GM12878 (cell line): ENCODE measurements around the gene RYR2. TPM values are rescaled to one million over a fixed set of nuclear protein-coding genes. Genes with fewer than 3 reads are reported as not detected.

ENCODE experiments used
- ATAC-seq: fragments of 200-7000 bp; cut with Tn5 transposase; 3 replicates; pipeline ENCODE4 v1.9.1; 2020; ENCODE audit warnings: mild to moderate bottlenecking, moderate library complexity
- BruUV-seq: library from RNA; stranded (reverse); fragments of 400-500 nt; replicated peaks from 2 replicates; lab custom pipeline; 2021; lab: Mats Ljungman, UMichigan
- CTCF ChIA-PET: fragments of 300-600 bp; sonication (Branson Sonifier 250); formaldehyde crosslinking; extraction: SDS; loops from one replicate; lab custom pipeline; 2021; ENCODE audit warnings: inconsistent platforms; lab: Yijun Ruan, JAX
- POLR2A ChIA-PET: fragments of 350-600 bp; formaldehyde crosslinking; extraction: SDS; loops from one replicate; lab custom pipeline; 2021; ENCODE audit warnings: inconsistent platforms; lab: Charles Lee
- RAD21 ChIA-PET: fragments of 300-600 bp; sonication (Branson Sonifier 250); formaldehyde crosslinking; loops from one replicate; lab custom pipeline; 2023; ENCODE audit warnings: antibody characterized with exemption; ENCODE audit not compliant: unreplicated experiment; lab: Charles Lee
- SMC1A ChIA-PET: fragments of 300-600 bp; sonication (Branson Sonifier 250); formaldehyde crosslinking; loops from one replicate; lab custom pipeline; 2023; ENCODE audit not compliant: unreplicated experiment, uncharacterized antibody; lab: Charles Lee
- DNase-seq: peaks from one replicate; pipeline ENCODE4 v3.0.0-alpha.2; 2011; ENCODE audit warnings: low read depth, low spot score
- FAIRE-seq: peaks from 3 replicates; lab custom pipeline; 2011; peaks lifted over from hg19 to GRCh38; lab: Jason Lieb, UNC
- H2AFZ ChIP-seq: 2 replicates; pipeline ENCODE4 v1.6.0; 2011; ENCODE audit warnings: low read depth, low read length, control low read depth; ENCODE audit not compliant: control insufficient read depth
- H3K27ac ChIP-seq: 2 replicates; pipeline ENCODE4 v1.5.1; 2011; ENCODE audit warnings: control low read depth; ENCODE audit not compliant: control insufficient read depth, insufficient read depth
- H3K27me3 ChIP-seq, 2 experiments: replicated peaks in 1 of 2; 2 replicates each; pipeline versions ENCODE4 v1.6.0 to v1.6.1; 2011; ENCODE audit warnings: low read length in 1 of 2; ENCODE audit not compliant: control insufficient read depth in 2 of 2, insufficient read depth in 2 of 2
- H3K36me3 ChIP-seq, 2 experiments: 2 replicates each; pipeline ENCODE4 v1.5.1; 2011; ENCODE audit warnings: low read length in 1 of 2; ENCODE audit not compliant: control insufficient read depth in 2 of 2, insufficient read depth in 2 of 2
- H3K4me1 ChIP-seq: 2 replicates; pipeline ENCODE4 v1.6.1; 2011; ENCODE audit warnings: mild to moderate bottlenecking, low read length, moderate library complexity, mixed read lengths; ENCODE audit not compliant: control insufficient read depth, insufficient read depth
- H3K4me2 ChIP-seq: 2 replicates; pipeline ENCODE4 v1.6.0; 2011; ENCODE audit warnings: control low read depth; ENCODE audit not compliant: control insufficient read depth, insufficient read depth
- H3K4me3 ChIP-seq: fragments of 200-600 bp; sonication (generic); 2 replicates; pipeline ENCODE4 v1.5.1; 2016
- H3K79me2 ChIP-seq: 2 replicates; pipeline ENCODE4 v1.6.0; 2011; ENCODE audit warnings: low read length; ENCODE audit not compliant: control insufficient read depth, insufficient read depth
- H3K9ac ChIP-seq: 2 replicates; pipeline ENCODE4 v1.8.0; 2011; ENCODE audit warnings: low read length, control low read depth, mixed read lengths; ENCODE audit not compliant: control insufficient read depth, insufficient read depth
- H3K9me3 ChIP-seq: replicated peaks from 3 replicates; pipeline ENCODE4 v1.5.1; 2011; ENCODE audit warnings: mild to moderate bottlenecking, low read length; ENCODE audit not compliant: control insufficient read depth, insufficient read depth
- H4K20me1 ChIP-seq: 2 replicates; pipeline ENCODE4 v1.6.0; 2011; ENCODE audit not compliant: control insufficient read depth, insufficient read depth
- ASH2L ChIP-seq: fragments of 300-600, 200-600 bp; sonication (generic); IDR thresholded peaks from 2 replicates; pipeline ENCODE4 v1.6.1; 2017; ENCODE audit warnings: low read depth, mild to moderate bottlenecking, borderline replicate concordance
- CBX3 ChIP-seq: fragments of 200-600 bp; sonication (generic); IDR thresholded peaks from 2 replicates; pipeline ENCODE4 v1.6.1; 2016; ENCODE audit warnings: low read depth, borderline replicate concordance
- CBX5 ChIP-seq: sonication (generic); IDR thresholded peaks from 2 replicates; pipeline ENCODE4 v1.6.1; 2016; ENCODE audit warnings: low read depth, moderate library complexity, mild to moderate bottlenecking, inconsistent platforms
- EGR1 ChIP-seq, 2 experiments: IDR thresholded peaks; 1 replicate in 1 of 2; 2 replicates in 1 of 2; pipeline ENCODE4 v1.6.1; 2011 to 2012; ENCODE audit warnings: low read depth in 2 of 2, low read length in 2 of 2, borderline replicate concordance in 1 of 2, mild to moderate bottlenecking in 1 of 2, moderate library complexity in 1 of 2
- EP300 ChIP-seq, 2 experiments: fragments of 150-350 bp in 1 of 2; IDR thresholded peaks; 2 replicates each; pipeline ENCODE4 v1.6.1; 2011 to 2012; ENCODE audit warnings: low read depth in 2 of 2, low read length in 2 of 2, borderline replicate concordance in 1 of 2, improper control_type of control experiment in 1 of 2, inconsistent platforms in 1 of 2; ENCODE audit not compliant: control insufficient read depth in 1 of 2
- HDAC2 ChIP-seq: fragments of 200-600 bp; sonication (generic); IDR thresholded peaks from 2 replicates; pipeline ENCODE4 v1.6.1; 2017
- NBN ChIP-seq: fragments of 450-650 bp; IDR thresholded peaks from 2 replicates; pipeline ENCODE4 v1.6.1; 2016
- NR2C2 ChIP-seq: IDR thresholded peaks from 2 replicates; pipeline ENCODE4 v1.6.1; 2011; ENCODE audit warnings: borderline replicate concordance, low read depth; ENCODE audit not compliant: control insufficient read depth, insufficient read length
- RFX5 ChIP-seq: IDR thresholded peaks from 2 replicates; pipeline ENCODE4 v1.6.1; 2011; ENCODE audit warnings: low read depth, low read length, improper control_type of control experiment
- SIX5 ChIP-seq: IDR thresholded peaks from 2 replicates; pipeline ENCODE4 v1.6.1; 2011; ENCODE audit warnings: mild to moderate bottlenecking, low read depth, low read length, moderate library complexity; ENCODE audit not compliant: severe bottlenecking
- SMC3 ChIP-seq: IDR thresholded peaks from 2 replicates; pipeline ENCODE4 v1.6.1; 2011; ENCODE audit warnings: low read length, improper control_type of control experiment, borderline replicate concordance
- SRF ChIP-seq, 2 experiments: IDR thresholded peaks; 2 replicates each; pipeline ENCODE4 v1.6.1; 2011; ENCODE audit warnings: low read depth in 2 of 2, low read length in 2 of 2, mild to moderate bottlenecking in 1 of 2, moderate library complexity in 1 of 2
- SUZ12 ChIP-seq: fragments of 200-600 bp; sonication (generic); IDR thresholded peaks from one replicate; pipeline ENCODE4 v1.6.1; 2018; ENCODE audit warnings: antibody characterized with exemption, mild to moderate bottlenecking; ENCODE audit not compliant: unreplicated experiment
- TCF3 ChIP-seq: IDR thresholded peaks from 2 replicates; pipeline ENCODE4 v1.6.1; 2012; ENCODE audit warnings: low read depth, mild to moderate bottlenecking, low read length, borderline replicate concordance; ENCODE audit not compliant: insufficient read depth
- ZBTB40 ChIP-seq: fragments of 450-650 bp; IDR thresholded peaks from 2 replicates; pipeline ENCODE4 v1.6.1; 2016; ENCODE audit warnings: mild to moderate bottlenecking, moderate library complexity, borderline replicate concordance
- ZNF207 ChIP-seq: fragments of 450-650 bp; IDR thresholded peaks from 2 replicates; pipeline ENCODE4 v1.6.1; 2014; ENCODE audit warnings: antibody characterized with exemption, mild to moderate bottlenecking, borderline replicate concordance
- WGBS: methylation state at CpG from one replicate; pipeline ENCODE4 v1.1.6; 2016; ENCODE audit warnings: low lambda C conversion rate; ENCODE audit not compliant: insufficient replicate concordance, insufficient coverage; ENCODE audit errors: missing lambda C conversion rate; 5-methylcytosine and 5-hydroxymethylcytosine counted together
- in situ Hi-C: fragments of 300-500 bp; cut with MboI; formaldehyde crosslinking; loops from 9 replicates; pipeline ENCODE4 v1.14.3; 2018; ENCODE audit warnings: mixed read lengths
- intact Hi-C: fragments of 100-400 bp; cut with micrococcal nuclease; formaldehyde crosslinking; loops from one replicate; pipeline ENCODE4 v1.14.2; 2022; ENCODE audit not compliant: unreplicated experiment
- polyA plus RNA-seq, 11 experiments: library from polyadenylated mRNA; depleted of rRNA in 4 of 11; unstranded in 6 of 11; stranded (reverse) in 5 of 11; fragments of >200 nt; fragmentation: Nextera tagmentation in 4 of 11; fragmentation: Illumina TruSeq in 1 of 11; extraction: Ambion mirVana in 4 of 11; extraction: Trizol in 1 of 11; gene quantifications; 1 replicate in 1 of 11; 2 replicates in 10 of 11; pipeline versions ENCODE4 v1.2.1 to v1.2.3, GENCODE V29; 2011 to 2016; ENCODE audit warnings: inconsistent platforms in 2 of 11, missing spikeins in 2 of 11, low read depth in 1 of 11
- total RNA-seq, 4 experiments: library from RNA; depleted of rRNA in 3 of 4; stranded (reverse); fragments of >200 nt in 3 of 4; fragmentation: Illumina TruSeq in 1 of 4; extraction: Trizol in 1 of 4; gene quantifications; 2 replicates each; pipeline versions ENCODE4 v1.2.1 to v1.2.3, GENCODE V29; 2013 to 2021
- TF ChIP-seq, protein P1 (sequence below): fragments of 450-650 bp; IDR thresholded peaks from 2 replicates; pipeline ENCODE4 v1.6.1; 2017; ENCODE audit warnings: mild to moderate bottlenecking

RYR2 gene
- total and polyA plus RNA-seq, 10 of the 15 experiments (the other 5 are each of a cell fraction or from before 2014, with no cell fraction given) = 0.01 to 0.04 TPM; not detected in 8

DNA sequence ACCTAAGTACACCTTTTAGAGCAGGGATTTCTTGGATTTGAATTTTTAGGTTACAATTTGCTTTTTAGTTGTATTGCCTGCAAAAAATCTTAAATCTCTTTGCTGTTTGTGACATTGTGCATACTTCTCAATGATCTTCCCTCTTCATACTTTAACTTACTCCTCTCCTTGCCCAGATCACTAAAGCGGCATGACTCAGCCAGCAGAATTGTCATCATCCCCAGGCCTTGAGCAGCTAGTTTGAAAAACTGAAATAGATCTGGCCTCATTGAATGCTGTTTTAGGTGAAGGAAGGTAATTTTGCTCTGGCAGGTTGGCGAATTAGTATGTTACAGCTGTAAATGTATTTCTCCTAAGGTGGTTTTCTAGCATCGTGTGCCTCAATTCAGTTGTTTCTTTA, 145.9 kb downstream of the RYR2 start:
- H2AFZ ChIP-seq = no peak overlapping the region
- H3K79me2 ChIP-seq = no peaks in the 10 kb centered on the region
- RAD21 ChIA-PET = no interaction called here
- no peaks in the 10 kb centered on the region for H4K20me1 ChIP-seq
- H3K4me1 ChIP-seq = no peaks in the 10 kb centered on the region
- in situ Hi-C loops = no loop called here
- whole genome bisulfite sequencing = 51% methylated on average over 3 of the region's 3 CpGs
- H3K27me3 ChIP-seq = no peaks in the 10 kb centered on the region
- no TSS peak for BruUV-seq
- no peak overlapping the region for H3K9ac ChIP-seq
- H3K4me3 ChIP-seq = no peak overlapping the region
- intact Hi-C loops = no loop called here
- TF ChIP-seq ZBTB40 = no peak
- no peak for TF ChIP-seq SUZ12
- no peak for TF ChIP-seq EP300 (IDR thresholded peaks at IDR 0.05; ENCODE audit: borderline replicate concordance in 1 of 2, control insufficient read depth in 1 of 2, low read depth in 2 of 2, low read length in 2 of 2)
- TF ChIP-seq NBN = no peak
- no peak for TF ChIP-seq SRF (IDR thresholded peaks at IDR 0.05; ENCODE audit: low read depth in 2 of 2, low read length in 2 of 2)
- no peak for TF ChIP-seq SMC3
- no peak for TF ChIP-seq ZNF207
- TF ChIP-seq CBX5 = no peak
- TF ChIP-seq SIX5 = no peak
- no peak for TF ChIP-seq RFX5
- TF ChIP-seq TCF3 = no peak
- TF ChIP-seq ASH2L = no peak
- no peak for TF ChIP-seq EGR1 (IDR thresholded peaks at IDR 0.05; ENCODE audit: borderline replicate concordance in 1 of 2, low read depth in 2 of 2, low read length in 2 of 2)
- no peak for TF ChIP-seq CBX3
- no peak for TF ChIP-seq HDAC2
- TF ChIP-seq, protein P1, sequence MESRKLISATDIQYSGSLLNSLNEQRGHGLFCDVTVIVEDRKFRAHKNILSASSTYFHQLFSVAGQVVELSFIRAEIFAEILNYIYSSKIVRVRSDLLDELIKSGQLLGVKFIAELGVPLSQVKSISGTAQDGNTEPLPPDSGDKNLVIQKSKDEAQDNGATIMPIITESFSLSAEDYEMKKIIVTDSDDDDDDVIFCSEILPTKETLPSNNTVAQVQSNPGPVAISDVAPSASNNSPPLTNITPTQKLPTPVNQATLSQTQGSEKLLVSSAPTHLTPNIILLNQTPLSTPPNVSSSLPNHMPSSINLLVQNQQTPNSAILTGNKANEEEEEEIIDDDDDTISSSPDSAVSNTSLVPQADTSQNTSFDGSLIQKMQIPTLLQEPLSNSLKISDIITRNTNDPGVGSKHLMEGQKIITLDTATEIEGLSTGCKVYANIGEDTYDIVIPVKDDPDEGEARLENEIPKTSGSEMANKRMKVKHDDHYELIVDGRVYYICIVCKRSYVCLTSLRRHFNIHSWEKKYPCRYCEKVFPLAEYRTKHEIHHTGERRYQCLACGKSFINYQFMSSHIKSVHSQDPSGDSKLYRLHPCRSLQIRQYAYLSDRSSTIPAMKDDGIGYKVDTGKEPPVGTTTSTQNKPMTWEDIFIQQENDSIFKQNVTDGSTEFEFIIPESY = no peak
- no peak for TF ChIP-seq NR2C2
- no peak for DNase-seq
- no peaks in the 10 kb centered on the region for H3K36me3 ChIP-seq
- no peak for FAIRE-seq
- no peak overlapping the region for H3K4me2 ChIP-seq
- POLR2A ChIA-PET = no interaction called here
- no peaks in the 10 kb centered on the region for H3K9me3 ChIP-seq
- CTCF ChIA-PET = no interaction called here
- no peak overlapping the region for H3K27ac ChIP-seq
- SMC1A ChIA-PET = no interaction called here
- ATAC-seq = no peak
